Natural killer cell (primary cell): ENCODE data around the gene FNDC3B. TPM values are rescaled to one million over a fixed set of nuclear protein-coding genes. Genes with fewer than 3 reads are reported as not detected.

Experiments used
- ATAC-seq, 3 donors: fragments of 150-1000 bp in 2 of 3; fragments of 200-7000 bp in 1 of 3; cut with Tn5 transposase; 1 replicate in 1 of 3; 2 replicates in 2 of 3; pipeline ENCODE4 v1.10.0; 2021; ENCODE audit warnings: mild to moderate bottlenecking in 2 of 3, moderate library complexity in 2 of 3
- DNase-seq, 2 donors: peaks; one replicate each; pipeline versions ENCODE4 v3.0.0 to v3.0.0-alpha.2; 2013 to 2021; ENCODE audit warnings: mixed read lengths in 1 of 2
- H3K27ac ChIP-seq: one replicate; pipeline ENCODE4 v1.5.1; 2013; ENCODE audit warnings: mild to moderate bottlenecking, low read length
- H3K27me3 ChIP-seq: one replicate; pipeline ENCODE4 v1.6.1; 2013; ENCODE audit warnings: low read length; ENCODE audit not compliant: control insufficient read depth, insufficient read depth
- H3K36me3 ChIP-seq: one replicate; pipeline ENCODE4 v1.6.1; 2013; ENCODE audit warnings: low read length; ENCODE audit not compliant: control insufficient read depth, insufficient read depth
- H3K4me1 ChIP-seq: one replicate; pipeline ENCODE4 v1.6.1; 2013; ENCODE audit warnings: low read length; ENCODE audit not compliant: control insufficient read depth, insufficient read depth
- H3K4me3 ChIP-seq: one replicate; pipeline ENCODE4 v1.5.1; 2013; ENCODE audit warnings: low read length
- H3K9me3 ChIP-seq: one replicate; pipeline ENCODE4 v1.6.1; 2013; ENCODE audit warnings: low read length; ENCODE audit not compliant: control insufficient read depth, insufficient read depth
- H3K27ac Mint-ChIP-seq, 2 donors: one replicate each; pipeline ENCODE4 v1.8.0; 2022; ENCODE audit warnings: mild to moderate bottlenecking in 2 of 2, mixed read lengths in 2 of 2, moderate library complexity in 1 of 2
- H3K27me3 Mint-ChIP-seq, 2 donors: one replicate each; pipeline ENCODE4 v1.8.0; 2022; ENCODE audit warnings: low read depth in 2 of 2, mixed read lengths in 2 of 2
- H3K36me3 Mint-ChIP-seq: one replicate; pipeline ENCODE4 v1.8.0; 2022; ENCODE audit warnings: mixed read lengths
- H3K4me1 Mint-ChIP-seq, 2 donors: one replicate each; pipeline ENCODE4 v1.8.0; 2022; ENCODE audit warnings: mixed read lengths in 2 of 2
- H3K4me3 Mint-ChIP-seq: one replicate; pipeline ENCODE4 v1.8.0; 2022; ENCODE audit warnings: mild to moderate bottlenecking, moderate library complexity, mixed read lengths
- H3K9me3 Mint-ChIP-seq, 2 donors: one replicate each; pipeline ENCODE4 v1.8.0; 2022; ENCODE audit warnings: mixed read lengths in 2 of 2
- WGBS: methylation state at CpG from one replicate; pipeline ENCODE4 v1.1.7; 2013; ENCODE audit warnings: missing lambda C conversion rate; ENCODE audit not compliant: insufficient coverage; 5-methylcytosine and 5-hydroxymethylcytosine counted together
- intact Hi-C: fragments of 100-400 bp; cut with micrococcal nuclease; formaldehyde crosslinking; loops from one replicate; pipeline ENCODE4 v1.14.2; 2022
- total RNA-seq, 4 donors: library from RNA; stranded (reverse); fragments of 120-200 nt in 1 of 4; gene quantifications; one replicate each; pipeline versions ENCODE4 v1.2.3 to v1.2.4, GENCODE V29; 2013 to 2022
- TF ChIP-seq, protein P1 (sequence below): fragments of 200-600 bp; IDR thresholded peaks from one replicate; pipeline ENCODE4 v1.8.0; 2022; ENCODE audit warnings: antibody characterized with exemption

FNDC3B gene
- total RNA-seq, 3 donors from 2014 or later (not counting 1 experiment from before 2014, with no cell fraction given), result 154 to 214 (median 206) TPM

DNA sequence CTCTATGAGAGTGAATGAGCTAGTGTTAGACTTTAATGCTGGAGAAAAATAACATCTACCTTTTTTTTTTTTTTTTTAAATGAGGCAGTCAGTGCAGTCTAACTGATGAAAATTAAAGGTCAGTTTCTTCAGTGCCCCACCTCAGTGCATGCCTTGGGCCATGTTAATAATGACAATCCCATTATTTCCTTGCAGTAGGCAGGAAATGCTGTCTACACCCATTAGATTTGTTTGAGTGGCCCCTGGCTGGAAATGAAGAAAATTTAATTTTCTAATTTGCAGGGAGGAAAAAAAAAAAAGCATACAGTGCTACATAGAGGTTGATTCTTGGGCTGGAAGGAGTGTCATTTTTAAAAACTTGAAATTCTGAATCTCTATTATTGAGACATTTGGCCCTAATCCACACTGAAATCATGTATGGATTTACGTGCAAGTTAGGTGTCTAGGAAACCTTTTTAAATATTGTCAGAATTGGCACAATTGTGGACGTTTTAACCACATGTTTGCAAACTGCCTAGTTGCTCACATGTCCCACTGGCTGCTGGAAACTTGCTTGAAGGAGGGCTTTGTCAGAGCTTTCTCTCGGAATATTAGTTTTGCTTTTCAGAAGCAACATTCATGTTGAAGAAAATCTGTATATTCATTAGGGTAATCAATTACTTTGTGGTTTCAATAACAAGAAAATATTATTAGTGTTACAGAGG, 18.4 kb downstream of the FNDC3B start:
- Histone ChIP-seq H3K4me3 (no peak overlapping the region), H3K27ac (no peak overlapping the region), H3K9me3 (no peaks in the 10 kb centered on the region), H3K27me3 (no peaks in the 10 kb centered on the region), H3K4me1 (peaks cover 25% of the 10 kb centered on the region), H3K36me3 (no peaks in the 10 kb centered on the region)
- H3K4me3 Mint-ChIP-seq, result peak overlapping the region; percentile 84
- no peaks in the 10 kb centered on the region for H3K36me3 Mint-ChIP-seq
- ATAC-seq (no peak), DNase-seq (no peak)
- TF ChIP-seq, protein P1, sequence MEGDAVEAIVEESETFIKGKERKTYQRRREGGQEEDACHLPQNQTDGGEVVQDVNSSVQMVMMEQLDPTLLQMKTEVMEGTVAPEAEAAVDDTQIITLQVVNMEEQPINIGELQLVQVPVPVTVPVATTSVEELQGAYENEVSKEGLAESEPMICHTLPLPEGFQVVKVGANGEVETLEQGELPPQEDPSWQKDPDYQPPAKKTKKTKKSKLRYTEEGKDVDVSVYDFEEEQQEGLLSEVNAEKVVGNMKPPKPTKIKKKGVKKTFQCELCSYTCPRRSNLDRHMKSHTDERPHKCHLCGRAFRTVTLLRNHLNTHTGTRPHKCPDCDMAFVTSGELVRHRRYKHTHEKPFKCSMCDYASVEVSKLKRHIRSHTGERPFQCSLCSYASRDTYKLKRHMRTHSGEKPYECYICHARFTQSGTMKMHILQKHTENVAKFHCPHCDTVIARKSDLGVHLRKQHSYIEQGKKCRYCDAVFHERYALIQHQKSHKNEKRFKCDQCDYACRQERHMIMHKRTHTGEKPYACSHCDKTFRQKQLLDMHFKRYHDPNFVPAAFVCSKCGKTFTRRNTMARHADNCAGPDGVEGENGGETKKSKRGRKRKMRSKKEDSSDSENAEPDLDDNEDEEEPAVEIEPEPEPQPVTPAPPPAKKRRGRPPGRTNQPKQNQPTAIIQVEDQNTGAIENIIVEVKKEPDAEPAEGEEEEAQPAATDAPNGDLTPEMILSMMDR, result no peak
- no peaks in the 10 kb centered on the region for H3K27me3 Mint-ChIP-seq
- peak overlapping the region; percentile 90 to 98 for H3K27ac Mint-ChIP-seq
- intact Hi-C loops, result no loop called here
- H3K9me3 Mint-ChIP-seq, result no peaks in the 10 kb centered on the region
- H3K4me1 Mint-ChIP-seq, result peaks cover 81 to 83% of the 10 kb centered on the region in 2 donors
- 81% methylated on average over 3 of the region's 3 CpGs for WGBS

DNA sequence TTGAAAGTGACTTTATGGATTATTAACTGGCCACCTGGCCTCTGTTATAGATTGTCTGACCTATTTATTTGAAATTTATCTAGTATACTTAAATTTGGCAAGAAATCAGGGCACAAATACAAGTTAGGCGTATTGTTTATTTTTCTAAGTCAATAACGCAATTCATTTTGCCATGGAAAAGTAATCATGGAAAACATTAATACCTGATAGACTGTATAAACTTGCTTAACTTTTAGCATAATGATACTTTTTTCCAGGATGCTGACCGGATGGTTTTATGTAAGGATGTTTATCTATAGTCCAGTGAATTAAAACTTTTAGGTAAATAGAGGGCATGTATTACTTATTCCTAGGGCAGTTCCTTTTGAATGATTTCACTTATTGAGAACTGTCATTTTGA, 20.2 kb downstream of the FNDC3B start:
- peaks cover 81 to 87% of the 10 kb centered on the region in 2 donors for H3K4me1 Mint-ChIP-seq
- no peaks in the 10 kb centered on the region for H3K9me3 Mint-ChIP-seq
- peak overlapping the region in 1 of 2 donors; percentile 72 for H3K27ac Mint-ChIP-seq
- no peaks in the 10 kb centered on the region for H3K27me3 Mint-ChIP-seq
- intact Hi-C loops, result no loop called here
- Histone ChIP-seq H3K27me3 (no peaks in the 10 kb centered on the region), H3K27ac (no peak overlapping the region), H3K9me3 (no peaks in the 10 kb centered on the region), H3K4me3 (no peak overlapping the region), H3K4me1 (peaks cover 22% of the 10 kb centered on the region), H3K36me3 (no peaks in the 10 kb centered on the region)
- TF ChIP-seq, protein P1, result no peak
- no CpG with 5 or more reads among the region's 3 CpGs for WGBS
- H3K36me3 Mint-ChIP-seq, result no peaks in the 10 kb centered on the region
- H3K4me3 Mint-ChIP-seq, result no peak overlapping the region
- ATAC-seq (no peak), DNase-seq (no peak)

DNA sequence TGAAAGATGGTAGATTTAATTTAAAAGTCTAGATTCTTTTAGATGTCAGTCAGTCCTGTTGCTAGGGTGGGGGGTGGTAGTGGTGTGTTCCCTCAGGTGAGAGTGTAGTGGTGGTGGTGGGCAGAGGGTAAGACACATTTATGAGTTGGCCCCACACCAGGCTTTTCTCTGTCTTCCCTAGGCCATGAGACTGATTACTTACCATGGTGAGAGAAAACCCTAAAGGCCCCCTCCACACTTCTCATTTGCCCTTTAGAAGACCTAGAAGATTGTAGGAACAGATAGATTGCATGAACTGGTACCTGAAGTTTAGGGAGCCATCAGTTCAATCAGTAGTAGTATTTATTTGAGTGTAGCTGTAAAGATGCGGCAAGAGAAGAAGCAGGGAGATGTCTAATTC, 20.9 kb downstream of the FNDC3B start:
- no CpG with 5 or more reads among the region's 1 CpG for WGBS
- TF ChIP-seq, protein P1, result no peak
- intact Hi-C loops, result loop anchor here (2.0 to 5.0 kb wide), 2 partner anchors 13 to 37 kb away; no protein-coding TSS in a partner anchor
- DNase-seq (no peak), ATAC-seq (no peak)
- H3K4me3 ChIP-seq, result no peak overlapping the region
- peaks cover 22% of the 10 kb centered on the region for H3K4me1 ChIP-seq
- Mint-ChIP-seq H3K9me3 (no peaks in the 10 kb centered on the region), H3K4me3 (peak overlapping the region; percentile 31), H3K27me3 (no peaks in the 10 kb centered on the region), H3K36me3 (no peaks in the 10 kb centered on the region), H3K4me1 (peaks cover 81 to 87% of the 10 kb centered on the region in 2 donors), H3K27ac (peak overlapping the region; percentile 69 to 72)
- H3K36me3 ChIP-seq, result no peaks in the 10 kb centered on the region
- H3K27ac ChIP-seq, result no peak overlapping the region
- H3K27me3 ChIP-seq, result no peaks in the 10 kb centered on the region
- H3K9me3 ChIP-seq, result no peaks in the 10 kb centered on the region
